HEK293 (cell line): ENCODE results near the gene DGKD.

Experiments used
- GLIS2 ChIP-seq: fragments of 450-650 bp; formaldehyde crosslinking; IDR thresholded peaks from 2 replicates; pipeline ENCODE4 v1.5.1; 2016; ENCODE audit warnings: missing biosample characterization, missing genetic modification characterization
- HIC1 ChIP-seq: fragments of 450-650 bp; formaldehyde crosslinking; IDR thresholded peaks from 2 replicates; pipeline ENCODE4 v1.5.1; 2016; ENCODE audit warnings: missing biosample characterization, missing genetic modification characterization
- IKZF3 ChIP-seq: fragments of 450-650 bp; IDR thresholded peaks from 2 replicates; pipeline ENCODE4 v1.5.0; 2018; ENCODE audit warnings: missing biosample characterization, mild to moderate bottlenecking, missing genetic modification characterization, moderate library complexity
- ZFP37 ChIP-seq: fragments of 450-650 bp; formaldehyde crosslinking; IDR thresholded peaks from 2 replicates; pipeline ENCODE4 v1.5.1; 2016; ENCODE audit warnings: missing biosample characterization, missing genetic modification characterization
- ZFP41 ChIP-seq: fragments of 450-650 bp; formaldehyde crosslinking; IDR thresholded peaks from 2 replicates; pipeline ENCODE4 v1.5.1; 2016; ENCODE audit warnings: missing biosample characterization, missing genetic modification characterization, borderline replicate concordance
- ZNF292 ChIP-seq: fragments of 450-650 bp; formaldehyde crosslinking; IDR thresholded peaks from 2 replicates; pipeline ENCODE4 v1.5.1; 2016; ENCODE audit warnings: low read depth, missing biosample characterization, missing genetic modification characterization, borderline replicate concordance
- ZNF544 ChIP-seq: fragments of 450-650 bp; formaldehyde crosslinking; IDR thresholded peaks from 2 replicates; pipeline ENCODE4 v1.5.0; 2017; ENCODE audit warnings: missing biosample characterization, missing genetic modification characterization
- ZNF623 ChIP-seq: fragments of 450-650 bp; formaldehyde crosslinking; IDR thresholded peaks from 2 replicates; pipeline ENCODE4 v1.5.1; 2016; ENCODE audit warnings: missing biosample characterization, missing genetic modification characterization
- ZNF660 ChIP-seq: fragments of 450-650 bp; IDR thresholded peaks from 2 replicates; pipeline ENCODE4 v1.5.1; 2018; ENCODE audit warnings: missing biosample characterization, mild to moderate bottlenecking, missing genetic modification characterization
- ZNF830 ChIP-seq: fragments of 450-650 bp; IDR thresholded peaks from 2 replicates; pipeline ENCODE4 v1.5.0; 2018; ENCODE audit warnings: missing biosample characterization, missing genetic modification characterization, low read depth, mild to moderate bottlenecking, moderate library complexity
- TF ChIP-seq, protein P1 (sequence below): fragments of 450-650 bp; formaldehyde crosslinking; IDR thresholded peaks from 2 replicates; pipeline ENCODE4 v1.5.1; 2016; ENCODE audit warnings: missing biosample characterization, missing genetic modification characterization

DNA sequence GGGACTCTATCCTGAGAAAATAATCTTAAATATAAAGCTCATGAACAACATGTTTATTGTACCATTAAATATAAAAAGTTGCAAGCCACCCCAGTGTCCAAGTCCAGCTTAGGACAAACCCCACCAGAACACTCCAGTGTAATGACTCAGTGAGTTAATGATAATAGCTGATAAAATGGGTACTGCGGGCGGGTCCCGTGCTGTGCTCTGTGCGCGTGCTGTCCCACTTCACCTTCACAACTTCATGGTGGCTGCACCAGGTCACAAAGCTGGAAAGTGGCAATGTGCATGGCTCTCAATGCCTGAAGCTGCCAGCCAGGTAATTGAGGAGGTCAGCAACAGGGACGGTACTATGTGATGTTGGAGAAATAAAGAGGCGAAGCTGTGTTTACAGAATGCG, 18.6 kb downstream of the DGKD start:
- TF ChIP-seq ZNF292 (tag by site-specific recombination): no peak
- TF ChIP-seq, protein P1, sequence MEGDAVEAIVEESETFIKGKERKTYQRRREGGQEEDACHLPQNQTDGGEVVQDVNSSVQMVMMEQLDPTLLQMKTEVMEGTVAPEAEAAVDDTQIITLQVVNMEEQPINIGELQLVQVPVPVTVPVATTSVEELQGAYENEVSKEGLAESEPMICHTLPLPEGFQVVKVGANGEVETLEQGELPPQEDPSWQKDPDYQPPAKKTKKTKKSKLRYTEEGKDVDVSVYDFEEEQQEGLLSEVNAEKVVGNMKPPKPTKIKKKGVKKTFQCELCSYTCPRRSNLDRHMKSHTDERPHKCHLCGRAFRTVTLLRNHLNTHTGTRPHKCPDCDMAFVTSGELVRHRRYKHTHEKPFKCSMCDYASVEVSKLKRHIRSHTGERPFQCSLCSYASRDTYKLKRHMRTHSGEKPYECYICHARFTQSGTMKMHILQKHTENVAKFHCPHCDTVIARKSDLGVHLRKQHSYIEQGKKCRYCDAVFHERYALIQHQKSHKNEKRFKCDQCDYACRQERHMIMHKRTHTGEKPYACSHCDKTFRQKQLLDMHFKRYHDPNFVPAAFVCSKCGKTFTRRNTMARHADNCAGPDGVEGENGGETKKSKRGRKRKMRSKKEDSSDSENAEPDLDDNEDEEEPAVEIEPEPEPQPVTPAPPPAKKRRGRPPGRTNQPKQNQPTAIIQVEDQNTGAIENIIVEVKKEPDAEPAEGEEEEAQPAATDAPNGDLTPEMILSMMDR (tag by site-specific recombination): no peak
- no peak for TF ChIP-seq ZFP41 (tag by site-specific recombination)
- no peak for TF ChIP-seq IKZF3 (tag by site-specific recombination)
- TF ChIP-seq GLIS2 (tag by site-specific recombination): no peak
- TF ChIP-seq HIC1 (tag by site-specific recombination): no peak
- no peak for TF ChIP-seq ZNF623
- TF ChIP-seq ZFP37 (tag by site-specific recombination): no peak
- TF ChIP-seq ZNF660 (tag by site-specific recombination): no peak
- TF ChIP-seq ZNF544: no peak
- no peak for TF ChIP-seq ZNF830 (tag by site-specific recombination)
